Measurements from ENCODE around the gene CLDND2.
"Not testable (repeated sequence)": the region's sequence is repeated elsewhere in the genome, so short reads cannot be mapped to it uniquely, and the experiment has no call there.

Gene CLDND2, protein sequence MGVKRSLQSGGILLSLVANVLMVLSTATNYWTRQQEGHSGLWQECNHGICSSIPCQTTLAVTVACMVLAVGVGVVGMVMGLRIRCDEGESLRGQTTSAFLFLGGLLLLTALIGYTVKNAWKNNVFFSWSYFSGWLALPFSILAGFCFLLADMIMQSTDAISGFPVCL

DNA sequence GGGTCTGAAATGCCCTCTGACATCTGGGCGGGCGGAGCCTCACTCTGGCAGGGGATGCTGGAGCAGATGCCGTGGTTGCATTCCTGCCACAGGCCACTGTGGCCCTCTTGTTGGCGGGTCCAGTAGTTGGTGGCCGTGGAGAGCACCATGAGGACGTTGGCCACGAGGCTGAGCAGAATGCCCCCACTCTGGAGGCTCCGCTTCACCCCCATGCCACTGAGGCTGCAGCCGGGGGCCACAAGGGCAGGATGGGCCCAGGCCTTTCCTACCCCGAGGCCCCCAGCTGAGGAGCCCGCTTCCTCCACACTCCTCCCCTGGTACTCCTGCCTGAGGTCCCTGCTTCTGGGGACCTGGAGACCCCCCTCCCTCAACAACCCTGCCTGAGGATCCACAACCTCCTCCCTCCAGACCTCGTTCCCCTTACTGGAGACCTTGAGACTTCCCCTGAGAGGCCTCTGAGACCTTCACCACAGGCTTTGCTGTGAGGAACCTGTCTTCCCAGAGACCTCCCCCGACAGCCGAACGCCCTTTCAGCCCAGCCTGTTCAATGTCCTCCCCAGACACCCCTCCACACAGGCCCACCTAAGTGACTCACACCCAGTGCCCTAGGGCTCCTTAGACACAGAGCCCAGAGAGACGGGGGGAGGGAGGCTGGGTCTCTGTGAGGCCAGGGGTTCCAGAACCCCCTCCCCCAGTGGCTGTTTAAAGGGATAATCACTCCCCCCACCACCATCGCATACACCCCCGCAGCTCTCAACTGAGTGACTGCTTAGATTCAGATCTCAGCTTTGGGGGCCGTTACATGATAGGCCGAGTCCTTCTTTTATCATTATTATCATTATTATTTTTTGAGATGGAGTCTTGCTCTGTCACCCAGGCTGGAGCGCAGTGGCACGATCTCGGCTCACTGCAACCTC lies at the start of gene CLDND2:
CLDND2 (minus strand) TSS at position 638 of the 917 bp plus-strand sequence; CDS start at position 212, 426 bp downstream.
- TF ChIP-seq CTCF (conservative IDR thresholded peaks at IDR 0.05; ENCODE audit: low read depth, low read length) = no peak
- peak within 1 kb of the TSS; percentile 94 for H3K4me3 ChIP-seq (ENCODE audit: low read depth, low read length)
- DNase-seq (ENCODE audit: low read depth) = no peak

GRCh38 chr19:51417810-51418157 lies 49.0 kb upstream of the CLDND2 start:
- no peak overlapping the region for H3K4me3 ChIP-seq (ENCODE audit: low read depth, low read length)
- TF ChIP-seq CTCF (conservative IDR thresholded peaks at IDR 0.05; ENCODE audit: low read depth, low read length) = no peak
- DNase-seq (ENCODE audit: low read depth) = no peak

GRCh38 chr19:51417107-51417809 lies 48.5 kb upstream of the CLDND2 start, which contains the start of gene SIGLEC10:
TSS of gene SIGLEC10 (minus strand) at chr19:51417642. CDS start at chr19:51417581, 61 bp downstream.
- no peak within 1 kb of the TSS for H3K4me3 ChIP-seq (ENCODE audit: low read depth, low read length)
- no peak for TF ChIP-seq CTCF (conservative IDR thresholded peaks at IDR 0.05; ENCODE audit: low read depth, low read length)
- peak; percentile 7 for DNase-seq (ENCODE audit: low read depth)

DNA sequence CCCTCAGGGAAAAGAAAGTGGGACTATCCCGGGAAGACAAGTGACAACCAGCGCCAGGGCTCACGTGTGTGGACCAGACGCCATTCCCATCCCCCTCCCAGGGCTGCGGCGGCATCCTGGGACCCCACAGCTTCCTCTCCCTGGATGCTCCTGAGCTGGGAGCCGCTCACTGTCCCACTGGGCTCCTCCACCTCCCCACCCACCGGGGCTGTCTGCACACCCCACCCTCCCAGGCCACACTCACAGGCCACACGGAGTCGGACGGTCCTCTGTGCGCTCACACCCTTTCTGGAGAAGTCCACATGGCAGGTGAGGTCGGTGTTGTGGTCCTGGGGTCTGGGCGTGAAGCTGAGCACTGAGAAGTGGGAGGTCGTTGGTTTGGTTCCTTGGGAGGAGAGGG lies 47.6 kb upstream of the CLDND2 start:
- H3K4me3 ChIP-seq (ENCODE audit: low read depth, low read length); DNase-seq (ENCODE audit: low read depth): not testable (repeated sequence)

GRCh38 chr19:51415187-51415586 lies 46.4 kb upstream of the CLDND2 start:
- TF ChIP-seq CTCF (conservative IDR thresholded peaks at IDR 0.05; ENCODE audit: low read depth, low read length) = no peak
- H3K4me3 ChIP-seq (ENCODE audit: low read depth, low read length) = no peak overlapping the region
- DNase-seq (ENCODE audit: low read depth) = no peak

DNA sequence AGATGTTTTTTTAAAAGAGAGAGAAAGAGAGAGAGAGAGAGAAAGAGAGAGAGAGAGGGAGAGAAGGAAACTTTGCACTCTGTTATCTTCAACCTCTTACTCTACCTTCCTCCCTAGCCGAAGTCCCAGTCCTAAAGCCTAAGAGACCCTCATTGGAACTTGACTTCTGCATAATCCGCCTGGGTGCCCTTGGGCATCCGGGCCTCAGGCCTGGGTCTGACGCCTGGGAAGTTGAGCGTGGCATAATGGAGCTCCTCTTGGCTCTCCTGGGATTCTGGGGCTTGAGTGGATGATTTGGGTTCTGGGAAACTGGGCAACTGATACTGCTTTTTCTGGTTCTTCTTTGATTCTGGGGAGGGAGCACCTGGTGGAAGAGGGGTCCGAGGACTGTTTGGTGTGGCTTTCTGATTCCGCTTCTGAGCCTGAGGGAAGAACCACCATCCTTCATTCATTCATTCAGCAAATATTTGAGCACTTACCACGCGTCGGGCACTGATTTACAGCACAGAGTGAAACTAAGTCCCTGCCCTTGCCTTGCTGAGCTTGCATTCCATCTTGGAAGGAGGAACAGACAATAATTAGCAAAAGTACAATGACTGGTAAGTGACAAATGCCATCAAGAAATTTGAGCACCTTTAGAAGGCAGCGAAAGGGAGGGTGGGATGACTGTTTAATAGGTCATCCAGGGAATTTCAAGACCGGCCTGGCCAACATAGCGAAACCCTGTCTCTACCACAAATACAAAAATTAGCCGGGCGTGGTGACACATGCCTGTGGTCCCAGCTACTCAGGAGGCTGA lies 42.3 kb upstream of the CLDND2 start:
- DNase-seq (ENCODE audit: low read depth) = no peak
- TF ChIP-seq CTCF (conservative IDR thresholded peaks at IDR 0.05; ENCODE audit: low read depth, low read length) = no peak
- no peak overlapping the region for H3K4me3 ChIP-seq (ENCODE audit: low read depth, low read length)

All from choroid plexus epithelial cell (primary cell).